Renal pelvis (tissue), 4 donors: ENCODE results near the gene PPA2. TPM values are rescaled to one million over a fixed set of nuclear protein-coding genes. Genes with fewer than 3 reads are reported as not detected.

ENCODE experiments used
- DNase-seq: peaks from one replicate; pipeline ENCODE4 v3.0.0-alpha.2; 2013
- polyA plus RNA-seq, 3 donors: library from polyadenylated mRNA; unstranded; fragments of 120-200 nt; gene quantifications; one replicate each; pipeline ENCODE4 v1.2.1, GENCODE V29; 2013; ENCODE audit not compliant: insufficient read length in 3 of 3

PPA2 gene
- polyA plus RNA-seq, 3 donors = 84.8 to 108 (median 99.4) TPM

GRCh38 chr4:105343146-105343931 lies 130.5 kb downstream of the PPA2 start:
- DNase-seq = peak; percentile 7

GRCh38 chr4:105329081-105329480 lies 144.8 kb downstream of the PPA2 start:
- no peak for DNase-seq

GRCh38 chr4:105327956-105328355 lies 145.9 kb downstream of the PPA2 start:
- no peak for DNase-seq

GRCh38 chr4:105327222-105327621 lies 146.6 kb downstream of the PPA2 start:
- DNase-seq = no peak

Other genes with a start within 250 kb of the PPA2 start
- gene ARHGEF38, start 78.6 kb upstream of the PPA2 start, polyA plus RNA-seq = 1 to 10 TPM; 3.9 to 5.2 (median 4.7) TPM
- 10 to 100 TPM; 29.8 to 32.8 (median 30.8) TPM for gene INTS12, start 234.6 kb upstream of the PPA2 start, polyA plus RNA-seq
- gene GSTCD, start 234.7 kb upstream of the PPA2 start, polyA plus RNA-seq = 10 to 100 TPM; 14.6 to 20.0 (median 19.9) TPM